Measurements from ENCODE around the gene ABCA4. TPM values are rescaled to one million over a fixed set of nuclear protein-coding genes. Genes with fewer than 3 reads are reported as not detected.

The ABCA4 gene
- total RNA-seq, 1 donor from 2014 or later, result 6.0 TPM

DNA sequence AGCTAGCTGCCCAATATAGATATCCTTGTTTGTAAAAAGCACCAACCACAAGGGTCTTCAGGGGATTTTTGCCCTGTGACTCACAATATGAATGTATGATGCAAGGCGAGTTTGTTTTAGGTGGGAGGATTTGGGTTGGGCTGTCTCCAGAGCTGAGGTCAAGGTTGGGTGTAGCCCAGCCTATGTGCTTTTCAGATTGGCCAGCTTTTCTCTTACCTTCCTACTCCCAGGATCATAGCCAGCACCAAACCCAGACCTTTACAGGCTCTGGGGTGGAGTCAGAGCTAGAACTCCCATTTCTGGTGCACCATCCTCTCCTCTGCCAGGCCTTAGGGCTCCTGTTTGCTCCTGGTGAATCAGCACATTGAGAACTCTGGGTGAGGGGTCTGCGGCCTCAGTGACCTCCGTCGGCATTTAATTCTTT lies 156.2 kb downstream of the ABCA4 start:
- H3K36me3 Mint-ChIP-seq (ENCODE audit: unreplicated experiment), result no peaks in the 10 kb centered on the region
- H3K9me3 Mint-ChIP-seq (ENCODE audit: unreplicated experiment), result no peaks in the 10 kb centered on the region
- TF ChIP-seq, protein P1, sequence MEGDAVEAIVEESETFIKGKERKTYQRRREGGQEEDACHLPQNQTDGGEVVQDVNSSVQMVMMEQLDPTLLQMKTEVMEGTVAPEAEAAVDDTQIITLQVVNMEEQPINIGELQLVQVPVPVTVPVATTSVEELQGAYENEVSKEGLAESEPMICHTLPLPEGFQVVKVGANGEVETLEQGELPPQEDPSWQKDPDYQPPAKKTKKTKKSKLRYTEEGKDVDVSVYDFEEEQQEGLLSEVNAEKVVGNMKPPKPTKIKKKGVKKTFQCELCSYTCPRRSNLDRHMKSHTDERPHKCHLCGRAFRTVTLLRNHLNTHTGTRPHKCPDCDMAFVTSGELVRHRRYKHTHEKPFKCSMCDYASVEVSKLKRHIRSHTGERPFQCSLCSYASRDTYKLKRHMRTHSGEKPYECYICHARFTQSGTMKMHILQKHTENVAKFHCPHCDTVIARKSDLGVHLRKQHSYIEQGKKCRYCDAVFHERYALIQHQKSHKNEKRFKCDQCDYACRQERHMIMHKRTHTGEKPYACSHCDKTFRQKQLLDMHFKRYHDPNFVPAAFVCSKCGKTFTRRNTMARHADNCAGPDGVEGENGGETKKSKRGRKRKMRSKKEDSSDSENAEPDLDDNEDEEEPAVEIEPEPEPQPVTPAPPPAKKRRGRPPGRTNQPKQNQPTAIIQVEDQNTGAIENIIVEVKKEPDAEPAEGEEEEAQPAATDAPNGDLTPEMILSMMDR (IDR thresholded peaks at IDR 0.05), result no peak
- H3K4me3 Mint-ChIP-seq (ENCODE audit: unreplicated experiment), result no peak overlapping the region
- DNase-seq (ENCODE audit: extremely low spot score, unreplicated experiment), result no peak
- peaks cover 1% of the 10 kb centered on the region for H3K4me1 Mint-ChIP-seq (ENCODE audit: unreplicated experiment)
- no peak overlapping the region for H3K27ac Mint-ChIP-seq (ENCODE audit: unreplicated experiment)
- no peaks in the 10 kb centered on the region for H3K27me3 Mint-ChIP-seq (ENCODE audit: unreplicated experiment)

DNA sequence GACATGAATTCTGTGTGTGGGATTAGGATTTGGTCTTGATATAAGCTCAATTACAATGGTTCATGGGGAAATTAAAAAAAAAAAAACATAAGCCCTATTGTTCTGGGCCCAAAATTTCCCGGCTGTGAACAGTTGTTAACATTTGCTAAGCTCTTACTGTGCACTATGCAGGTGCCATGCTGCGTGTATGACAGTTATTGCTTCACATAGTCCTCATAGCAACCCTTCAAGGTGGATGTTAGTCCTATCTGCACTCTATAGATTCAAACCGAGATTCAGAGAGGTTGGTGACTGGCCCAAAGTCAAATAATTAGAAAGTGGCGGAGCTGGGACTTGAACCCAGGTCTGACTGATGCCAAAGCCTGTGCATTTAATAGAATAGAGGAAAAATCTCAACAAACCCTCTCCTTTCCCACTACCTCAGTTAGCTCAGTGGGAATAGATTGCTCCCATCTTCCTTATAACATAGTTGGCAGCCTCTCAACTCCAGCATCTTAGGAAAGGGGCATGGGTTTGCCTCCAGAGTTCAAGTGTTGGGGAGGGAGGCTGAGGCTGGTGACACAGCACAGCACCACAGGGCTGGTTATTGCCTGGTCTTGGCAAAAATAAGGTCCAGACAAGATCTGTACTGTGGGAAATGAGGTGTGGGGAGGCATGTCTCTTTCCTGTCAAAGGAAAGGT lies 156.7 kb downstream of the ABCA4 start:
- Mint-ChIP-seq H3K4me1 (ENCODE audit: unreplicated experiment) (peaks cover 1% of the 10 kb centered on the region), H3K36me3 (ENCODE audit: unreplicated experiment) (no peaks in the 10 kb centered on the region), H3K27me3 (ENCODE audit: unreplicated experiment) (peaks cover 3% of the 10 kb centered on the region), H3K9me3 (ENCODE audit: unreplicated experiment) (no peaks in the 10 kb centered on the region), H3K27ac (ENCODE audit: unreplicated experiment) (no peak overlapping the region), H3K4me3 (ENCODE audit: unreplicated experiment) (no peak overlapping the region)
- TF ChIP-seq, protein P1 (IDR thresholded peaks at IDR 0.05), result no peak
- no peak for DNase-seq (ENCODE audit: extremely low spot score, unreplicated experiment)

DNA sequence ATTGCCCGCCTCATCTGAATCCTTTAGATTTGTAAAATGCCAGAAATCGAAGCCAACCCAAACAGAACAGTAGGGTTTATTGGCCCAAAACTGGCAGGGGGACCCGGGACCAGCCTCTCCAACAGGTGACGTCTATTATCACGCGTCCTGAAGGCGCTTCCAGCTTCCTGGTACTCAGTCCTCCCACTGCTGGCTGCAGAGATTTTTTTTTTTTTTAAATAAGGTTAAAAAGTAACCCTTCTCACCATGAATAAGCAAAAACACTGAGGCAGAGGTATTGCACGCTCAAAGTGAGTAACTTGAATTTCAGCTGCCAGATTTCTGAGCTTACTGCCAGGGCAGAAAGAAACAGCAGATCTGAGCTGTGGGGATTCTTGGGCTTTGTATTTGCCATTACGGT lies 157.4 kb downstream of the ABCA4 start:
- H3K27ac Mint-ChIP-seq (ENCODE audit: unreplicated experiment), result no peak overlapping the region
- H3K36me3 Mint-ChIP-seq (ENCODE audit: unreplicated experiment), result no peaks in the 10 kb centered on the region
- no peak overlapping the region for H3K4me3 Mint-ChIP-seq (ENCODE audit: unreplicated experiment)
- TF ChIP-seq, protein P1 (IDR thresholded peaks at IDR 0.05), result no peak
- H3K9me3 Mint-ChIP-seq (ENCODE audit: unreplicated experiment), result no peaks in the 10 kb centered on the region
- no peak for DNase-seq (ENCODE audit: extremely low spot score, unreplicated experiment)
- peaks cover 1% of the 10 kb centered on the region for H3K4me1 Mint-ChIP-seq (ENCODE audit: unreplicated experiment)
- H3K27me3 Mint-ChIP-seq (ENCODE audit: unreplicated experiment), result peaks cover 4% of the 10 kb centered on the region

DNA sequence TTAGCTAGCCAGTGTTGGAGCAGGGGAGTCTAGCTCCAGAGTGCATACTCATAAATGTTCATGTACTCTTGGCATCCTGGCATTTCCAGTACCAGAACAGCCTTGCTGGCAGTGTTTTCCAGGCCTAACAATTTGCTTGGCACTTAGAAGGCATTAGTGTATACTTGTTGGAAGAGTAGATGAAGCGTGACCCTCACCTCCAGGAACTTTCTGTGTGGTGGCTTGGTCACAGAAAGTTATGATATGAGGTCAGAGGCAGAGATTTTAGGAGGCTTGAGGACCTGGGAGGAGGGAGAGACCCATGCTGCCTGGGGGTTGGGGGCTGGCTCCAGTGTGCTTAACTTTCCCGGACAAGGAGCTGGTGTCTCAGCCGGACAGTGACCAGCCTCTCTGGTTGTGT lies 159.0 kb downstream of the ABCA4 start:
- H3K36me3 Mint-ChIP-seq (ENCODE audit: unreplicated experiment), result no peaks in the 10 kb centered on the region
- H3K4me1 Mint-ChIP-seq (ENCODE audit: unreplicated experiment), result peaks cover 1% of the 10 kb centered on the region
- no peak overlapping the region for H3K4me3 Mint-ChIP-seq (ENCODE audit: unreplicated experiment)
- no peak overlapping the region for H3K27ac Mint-ChIP-seq (ENCODE audit: unreplicated experiment)
- TF ChIP-seq, protein P1 (IDR thresholded peaks at IDR 0.05), result no peak
- DNase-seq (ENCODE audit: extremely low spot score, unreplicated experiment), result no peak
- H3K27me3 Mint-ChIP-seq (ENCODE audit: unreplicated experiment), result peaks cover 4% of the 10 kb centered on the region
- H3K9me3 Mint-ChIP-seq (ENCODE audit: unreplicated experiment), result peaks cover 8% of the 10 kb centered on the region

DNA sequence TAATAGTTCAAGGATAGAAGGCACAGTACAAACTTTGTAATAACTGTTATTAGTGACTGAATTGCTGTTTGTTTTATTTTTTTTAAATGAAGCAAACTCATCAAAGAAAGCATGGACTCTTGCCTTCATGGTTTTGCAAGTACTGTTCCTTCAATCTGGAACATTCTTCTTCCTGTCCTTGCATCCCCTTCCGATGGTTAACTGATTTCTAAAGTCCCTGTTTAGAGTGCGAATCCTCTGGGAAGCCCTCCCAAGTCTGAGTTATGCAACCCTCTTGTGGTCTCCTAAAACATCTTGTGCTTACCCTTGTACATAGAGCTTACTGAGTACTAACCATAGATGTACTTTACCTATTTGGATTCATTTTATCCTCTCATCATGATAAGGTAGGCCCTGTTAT lies 159.5 kb downstream of the ABCA4 start:
- H3K27ac Mint-ChIP-seq (ENCODE audit: unreplicated experiment), result no peak overlapping the region
- TF ChIP-seq, protein P1 (IDR thresholded peaks at IDR 0.05), result no peak

More for the DNA sequence above, 159.5 kb downstream of the ABCA4 start:
- Mint-ChIP-seq H3K27me3 (ENCODE audit: unreplicated experiment) (peaks cover 4% of the 10 kb centered on the region), H3K9me3 (ENCODE audit: unreplicated experiment) (peaks cover 9% of the 10 kb centered on the region), H3K36me3 (ENCODE audit: unreplicated experiment) (no peaks in the 10 kb centered on the region), H3K4me3 (ENCODE audit: unreplicated experiment) (no peak overlapping the region), H3K4me1 (ENCODE audit: unreplicated experiment) (peaks cover 1% of the 10 kb centered on the region)
- no peak for DNase-seq (ENCODE audit: extremely low spot score, unreplicated experiment)

All from osteocyte (in vitro differentiated cells).